WTC11 (cell line): ENCODE measurements around the gene RASEF. TPM values are rescaled to one million over a fixed set of nuclear protein-coding genes. Genes with fewer than 3 reads are reported as not detected.

Experiments
- ATAC-seq: fragments of 200-7000 bp; cut with Tn5 transposase; 2 replicates; pipeline ENCODE4 v1.10.0; 2021; ENCODE audit warnings: mild to moderate bottlenecking, moderate library complexity
- CTCF ChIA-PET: fragments of 300-600 bp; sonication (Branson Sonifier 250); formaldehyde crosslinking; loops from one replicate; lab custom pipeline; 2021; ENCODE audit warnings: antibody characterized with exemption; lab: Charles Lee
- POLR2A ChIA-PET: fragments of 350-600 bp; sonication (Branson Sonifier 250); formaldehyde crosslinking; loops from one replicate; lab custom pipeline; 2021; ENCODE audit warnings: antibody characterized with exemption; lab: Charles Lee
- DNase-seq: peaks from one replicate; pipeline ENCODE4 v3.0.0; 2021; ENCODE audit warnings: low spot score
- H3K27ac Mint-ChIP-seq: 2 replicates; pipeline ENCODE4 v1.8.0; 2021; ENCODE audit warnings: mixed read lengths
- H3K27me3 Mint-ChIP-seq: 2 replicates; pipeline ENCODE4 v1.8.0; 2021; ENCODE audit warnings: low read depth, mild to moderate bottlenecking, moderate library complexity, mixed read lengths
- H3K36me3 Mint-ChIP-seq: 2 replicates; pipeline ENCODE4 v1.8.0; 2021; ENCODE audit warnings: mixed read lengths
- H3K4me1 Mint-ChIP-seq: 2 replicates; pipeline ENCODE4 v1.8.0; 2022; ENCODE audit warnings: mixed read lengths
- H3K4me3 Mint-ChIP-seq: 2 replicates; pipeline ENCODE4 v1.8.0; 2021; ENCODE audit warnings: mild to moderate bottlenecking, moderate library complexity, mixed read lengths
- H3K9me3 Mint-ChIP-seq: 2 replicates; pipeline ENCODE4 v1.8.0; 2021; ENCODE audit warnings: mixed read lengths
- AFF4 ChIP-seq: sonication (generic); formaldehyde crosslinking; IDR thresholded peaks from 2 replicates; pipeline ENCODE4 v1.8.1; 2023; ENCODE audit warnings: mild to moderate bottlenecking, missing genetic modification reagents, borderline replicate concordance
- ATF3 ChIP-seq: sonication (generic); formaldehyde crosslinking; conservative IDR thresholded peaks from 2 replicates; pipeline ENCODE4 v1.8.1; 2022; ENCODE audit warnings: mild to moderate bottlenecking, missing genetic modification reagents
- CDX4 ChIP-seq: fragments of 250-450 bp; sonication (Bioruptor Pico); IDR thresholded peaks from 2 replicates; pipeline ENCODE4 v1.9.0; 2021; ENCODE audit warnings: moderate library complexity, mild to moderate bottlenecking, inconsistent platforms, borderline replicate concordance
- ETV6 ChIP-seq: sonication (generic); formaldehyde crosslinking; IDR thresholded peaks from 2 replicates; pipeline ENCODE4 v1.8.1; 2022; ENCODE audit warnings: mild to moderate bottlenecking, missing genetic modification reagents
- FOXK1 ChIP-seq: sonication (generic); formaldehyde crosslinking; IDR thresholded peaks from 2 replicates; pipeline ENCODE4 v1.8.0; 2022; ENCODE audit warnings: mild to moderate bottlenecking, moderate library complexity, missing genetic modification reagents
- PRDM15 ChIP-seq: sonication (generic); formaldehyde crosslinking; IDR thresholded peaks from 2 replicates; pipeline ENCODE4 v1.8.0; 2022; ENCODE audit warnings: missing genetic modification reagents
- SMAD4 ChIP-seq: sonication (generic); formaldehyde crosslinking; IDR thresholded peaks from 2 replicates; pipeline ENCODE4 v1.8.0; 2022; ENCODE audit warnings: mild to moderate bottlenecking, missing genetic modification reagents
- STAT6 ChIP-seq: sonication (generic); formaldehyde crosslinking; conservative IDR thresholded peaks from 2 replicates; pipeline ENCODE4 v1.8.1; 2023; ENCODE audit warnings: mild to moderate bottlenecking, low read depth, missing genetic modification reagents, moderate library complexity
- USF1 ChIP-seq: sonication (generic); formaldehyde crosslinking; IDR thresholded peaks from 2 replicates; pipeline ENCODE4 v1.8.0; 2022; ENCODE audit warnings: mild to moderate bottlenecking, missing genetic modification reagents
- USF2 ChIP-seq: sonication (generic); formaldehyde crosslinking; IDR thresholded peaks from 2 replicates; pipeline ENCODE4 v1.8.1; 2023; ENCODE audit warnings: mild to moderate bottlenecking, missing genetic modification reagents, moderate library complexity
- ZBTB21 ChIP-seq: sonication (generic); formaldehyde crosslinking; IDR thresholded peaks from 2 replicates; pipeline ENCODE4 v1.8.1; 2023; ENCODE audit warnings: mild to moderate bottlenecking, missing genetic modification reagents, borderline replicate concordance
- ZNF425 ChIP-seq: fragments of 250-450 bp; sonication (Bioruptor Pico); conservative IDR thresholded peaks from 2 replicates; pipeline ENCODE4 v1.9.0; 2021; ENCODE audit warnings: mild to moderate bottlenecking
- total RNA-seq: library from RNA; stranded (reverse); gene quantifications from 3 replicates; pipeline ENCODE4 v1.2.3, GENCODE V29; 2021

Gene RASEF
- total RNA-seq, 1 experiment from 2014 or later: 6.5 TPM

GRCh38 chr9:83011611-83012010 lies 51.3 kb downstream of the RASEF start (continued):
- TF ChIP-seq ATF3 (CRISPR knock-in tag) (no peak), ETV6 (CRISPR knock-in tag) (no peak), CDX4 (CRISPR knock-in tag) (no peak), ZBTB21 (CRISPR knock-in tag) (no peak), FOXK1 (no peak), SMAD4 (CRISPR knock-in tag) (no peak), AFF4 (CRISPR knock-in tag) (no peak), PRDM15 (no peak), USF1 (CRISPR knock-in tag) (no peak), ZNF425 (CRISPR knock-in tag) (no peak)
- TF ChIP-seq, all 79 proteins: peak for 0

GRCh38 chr9:83007521-83008300 lies 55.2 kb downstream of the RASEF start:
- H3K27ac Mint-ChIP-seq: peak overlapping the region; percentile 8; the same call in 1 of the 2 replicates
- H3K4me1 Mint-ChIP-seq: peaks cover 10% of the 10 kb centered on the region
- no peaks in the 10 kb centered on the region for H3K9me3 Mint-ChIP-seq
- TF ChIP-seq STAT6 (CRISPR knock-in tag) (no peak), CDX4 (CRISPR knock-in tag) (no peak), USF2 (CRISPR knock-in tag) (no peak)
- ChIA-PET CTCF (no interaction called here), POLR2A (no interaction called here)
- no peak overlapping the region for H3K4me3 Mint-ChIP-seq
- H3K27me3 Mint-ChIP-seq: no peaks in the 10 kb centered on the region; the same call in 1 of the 2 replicates
- DNase-seq (no peak), ATAC-seq (peak; percentile 43; the same call in 1 of the 2 replicates)
- no peaks in the 10 kb centered on the region for H3K36me3 Mint-ChIP-seq
